DMS114 treated with DMSO at 0.1 percent for 48 hours (cell line): ENCODE results near the gene RABGAP1L.
"Not testable (repeated sequence)": the region's sequence is repeated elsewhere in the genome, so short reads cannot be mapped to it uniquely, and the experiment has no call there.

Source experiments
- DNase-seq: peaks from one replicate; lab custom pipeline; 2025; ENCODE audit not compliant: unreplicated experiment; lab: John Stamatoyannopoulos, UW

The RABGAP1L gene

DNA sequence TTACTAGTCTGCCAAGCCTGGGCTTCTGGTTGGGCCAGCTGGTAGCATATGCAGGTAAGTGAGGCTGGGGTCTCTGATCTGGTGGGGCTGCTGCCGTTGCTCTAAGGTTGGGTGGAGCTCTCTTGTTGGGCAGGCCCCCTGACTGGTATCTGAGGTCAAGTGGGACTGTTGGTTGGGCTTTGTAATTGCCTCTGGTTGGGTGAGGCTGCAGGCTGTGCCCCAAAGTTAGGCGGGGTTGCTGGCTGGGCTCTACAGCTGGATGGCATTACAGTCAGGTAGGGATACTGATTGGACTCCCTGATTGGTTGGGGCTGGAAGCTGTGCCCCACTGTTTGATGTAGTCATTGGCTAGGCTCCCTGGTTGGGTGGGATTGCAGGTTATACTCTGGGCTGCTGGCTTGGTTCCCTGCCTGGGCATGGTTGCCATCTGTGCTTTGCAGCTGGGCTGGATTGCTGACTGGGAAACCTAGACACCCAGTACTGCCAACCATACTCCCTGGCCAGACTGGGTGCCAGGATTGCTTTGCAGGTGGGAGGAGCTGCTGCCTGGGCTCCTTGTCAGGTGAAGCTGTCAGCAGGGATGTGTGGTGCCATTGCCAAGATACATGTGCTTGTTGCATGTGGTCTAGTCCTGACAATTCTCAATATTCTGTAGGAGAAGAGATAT is 130.5 kb downstream of the RABGAP1L start:
- DNase-seq: no peak

DNA sequence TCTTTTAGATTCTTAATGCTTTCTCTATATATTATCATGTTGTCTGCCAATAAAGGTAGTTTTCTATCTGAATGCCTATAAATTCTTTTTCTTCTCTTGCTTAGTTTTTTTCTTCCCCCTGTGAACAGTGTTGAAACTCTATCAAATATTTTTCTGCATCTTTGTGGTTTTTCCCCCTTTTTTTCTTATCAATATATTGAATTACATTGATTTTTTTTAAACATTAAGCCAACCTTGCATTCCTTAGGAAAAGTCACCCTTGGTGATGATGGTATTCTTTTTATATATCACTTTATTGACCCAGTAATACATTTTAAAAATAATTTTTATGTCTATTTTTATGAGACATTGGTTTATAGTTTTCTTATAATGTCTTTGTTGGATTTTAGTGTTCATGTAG is 131.7 kb downstream of the RABGAP1L start:
- no peak for DNase-seq

DNA sequence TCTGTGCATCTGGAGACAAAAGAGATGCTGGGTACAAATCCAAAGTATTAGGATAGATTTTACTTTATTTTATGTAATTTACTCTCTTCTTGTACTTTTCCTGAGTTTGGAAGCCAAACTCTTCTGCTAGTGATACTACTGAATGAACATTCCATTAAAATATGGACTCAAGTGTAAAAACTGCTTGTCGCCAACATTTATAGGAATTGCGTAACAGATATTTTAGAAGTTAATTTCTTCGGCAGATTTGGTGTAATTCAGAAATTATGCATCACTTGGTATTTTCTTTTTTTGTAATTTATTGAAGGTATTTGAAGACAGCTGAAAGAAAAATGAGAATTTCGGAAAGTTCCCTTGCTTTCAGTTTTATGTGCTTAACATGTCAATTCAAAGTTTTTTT is 137.0 kb downstream of the RABGAP1L start:
- no peak for DNase-seq

DNA sequence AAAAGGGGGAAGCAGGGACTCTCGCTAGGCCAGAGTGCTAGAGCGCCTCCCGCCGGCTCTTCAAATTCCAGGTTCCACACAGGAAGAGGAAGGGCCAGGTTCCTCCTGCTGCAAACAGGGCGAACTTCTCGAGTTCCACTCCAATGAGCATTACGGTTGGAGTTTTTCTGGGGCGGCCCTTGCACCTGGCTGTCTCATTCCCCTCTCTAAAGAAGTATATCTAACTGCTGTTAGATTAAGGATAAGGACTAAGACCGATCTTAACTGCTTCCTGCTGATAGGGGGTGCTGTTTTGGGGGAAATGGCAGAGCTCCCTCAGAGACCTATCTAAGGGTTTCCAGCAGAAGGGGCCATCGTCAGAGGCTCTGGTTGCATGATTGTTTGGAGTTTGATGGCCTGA is 138.0 kb downstream of the RABGAP1L start:
- DNase-seq: no peak

DNA sequence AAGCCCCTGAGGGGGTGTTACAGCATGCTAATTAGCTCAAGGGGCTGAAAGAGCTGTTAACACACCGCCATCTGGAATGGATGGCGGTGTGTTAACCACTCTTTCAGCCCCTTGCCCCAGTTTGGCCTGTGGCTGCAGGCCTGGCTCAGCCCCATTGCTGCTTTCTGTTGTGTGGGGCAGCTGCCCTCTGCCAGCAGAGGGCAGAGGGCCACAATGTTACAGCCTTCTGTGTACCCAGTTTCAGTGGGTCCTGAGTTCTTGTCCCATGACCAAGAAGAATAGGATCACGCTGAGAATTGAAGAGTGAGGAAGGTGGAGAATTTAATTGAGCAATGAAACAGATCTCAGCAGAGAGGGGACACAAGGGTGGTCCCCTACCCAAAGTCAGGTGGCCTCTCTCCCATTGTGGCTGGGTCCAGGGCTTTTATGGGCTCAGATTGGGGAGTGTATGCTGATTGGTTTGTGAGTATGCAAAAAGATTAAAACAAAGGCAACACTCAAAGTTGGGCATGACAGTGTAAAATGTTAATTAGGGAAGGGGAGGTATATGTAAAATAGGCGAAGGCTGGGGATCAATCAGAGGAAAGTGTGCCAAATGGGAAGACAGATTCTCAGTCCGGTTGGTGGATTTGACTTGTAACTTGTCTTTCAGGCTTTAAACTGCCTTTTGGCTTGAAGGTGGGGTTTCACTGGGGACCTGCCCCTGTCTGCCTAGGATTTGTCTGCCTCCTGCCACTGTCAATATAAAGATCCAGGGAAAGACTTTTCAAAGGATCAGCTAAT is 142.2 kb downstream of the RABGAP1L start:
- no peak for DNase-seq

DNA sequence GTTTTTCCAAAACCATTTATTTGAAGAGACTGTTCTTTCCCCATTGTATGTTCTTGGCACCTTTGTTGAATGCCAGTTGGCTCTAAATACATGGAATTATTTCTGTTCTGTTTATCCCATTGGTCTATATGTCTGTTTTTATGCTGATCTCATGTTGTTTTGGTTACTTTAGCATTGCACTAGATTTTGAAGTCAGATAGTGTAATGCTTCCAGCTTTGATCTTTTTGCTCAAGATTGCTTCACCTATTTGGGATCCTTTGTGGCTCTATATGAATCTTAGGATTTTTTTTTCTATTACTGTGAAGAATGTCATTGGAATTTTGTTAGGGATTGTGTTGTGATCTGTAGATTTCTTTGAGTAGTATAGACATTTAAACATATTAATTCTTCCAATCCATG is 149.3 kb downstream of the RABGAP1L start:
- no peak for DNase-seq

DNA sequence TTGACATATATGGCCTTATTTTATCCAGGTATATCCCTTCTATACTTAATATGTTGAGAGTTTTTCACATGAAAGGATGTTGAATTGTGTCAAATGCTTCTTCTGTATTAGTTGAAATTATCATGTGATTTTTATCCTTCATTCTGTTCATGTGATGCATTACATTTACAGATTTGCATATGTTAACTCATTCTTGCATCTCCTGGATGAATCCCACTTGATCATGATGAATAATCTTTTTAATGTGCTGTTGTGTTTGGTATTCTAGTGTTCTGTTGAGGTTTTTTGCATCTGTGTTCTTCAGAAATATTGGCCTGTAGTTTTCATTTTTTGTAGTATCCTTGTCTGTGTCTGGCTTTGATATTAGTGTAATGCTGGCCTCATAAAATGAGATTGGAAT is 150.2 kb downstream of the RABGAP1L start:
- no peak for DNase-seq

DNA sequence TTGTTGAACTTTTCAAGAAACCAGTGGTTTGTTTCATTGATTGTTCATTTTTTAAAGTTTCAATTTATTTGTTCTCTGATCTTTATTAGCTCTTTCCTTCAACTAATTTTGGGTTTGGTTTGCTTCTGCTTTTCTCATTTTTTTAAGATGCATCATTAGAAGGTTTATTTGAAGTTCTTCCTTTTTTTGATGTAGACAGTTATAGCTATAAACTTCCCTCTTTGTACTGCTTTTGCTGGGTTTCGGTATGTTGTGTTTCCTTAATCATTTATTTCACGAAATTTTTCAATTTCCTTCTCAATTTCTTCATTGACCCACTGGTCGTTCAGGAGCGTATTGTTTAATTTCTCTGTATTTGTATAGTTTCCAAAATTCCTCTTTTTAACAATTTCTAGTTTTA is 155.1 kb downstream of the RABGAP1L start:
- no peak for DNase-seq

DNA sequence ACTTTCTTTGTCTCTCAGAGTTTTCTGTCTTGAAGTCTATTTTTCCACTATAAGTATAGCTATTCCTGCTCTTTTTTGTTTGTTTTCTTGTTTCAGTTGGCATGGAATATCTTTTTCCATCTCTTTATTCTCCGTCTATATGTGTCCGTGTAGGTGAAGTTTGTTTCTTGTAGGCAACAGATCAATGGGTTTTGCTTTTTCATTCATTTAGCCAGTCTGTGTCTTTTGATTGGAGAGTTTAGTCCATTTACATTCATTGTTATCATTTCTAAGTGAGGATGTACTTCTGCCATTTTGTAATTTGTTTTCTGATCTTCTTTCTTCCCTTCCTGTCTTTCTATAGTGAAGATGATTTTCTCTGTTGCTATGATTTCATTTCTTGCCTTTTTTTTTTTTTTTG is 155.9 kb downstream of the RABGAP1L start:
- no peak for DNase-seq

DNA sequence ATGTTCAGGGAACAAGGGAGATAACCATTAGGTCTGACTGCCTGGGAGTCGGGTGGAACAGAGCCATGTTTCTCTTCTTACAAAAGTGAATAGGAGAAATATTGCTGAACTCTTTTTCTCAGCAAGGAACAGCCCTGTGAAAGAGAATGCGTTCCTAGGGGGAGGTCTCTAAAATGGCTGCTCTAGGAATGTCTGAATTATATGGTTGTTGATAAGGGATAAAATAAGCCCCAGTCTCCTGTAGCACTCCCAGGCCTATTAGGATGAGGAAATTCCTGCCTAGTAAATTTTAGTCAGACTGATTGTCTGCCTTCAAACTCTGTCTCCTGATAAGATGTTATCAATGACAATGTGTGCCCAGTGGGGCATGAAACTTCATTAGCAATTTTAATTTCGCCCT is 161.6 kb downstream of the RABGAP1L start:
- not testable (repeated sequence) for DNase-seq

DNA sequence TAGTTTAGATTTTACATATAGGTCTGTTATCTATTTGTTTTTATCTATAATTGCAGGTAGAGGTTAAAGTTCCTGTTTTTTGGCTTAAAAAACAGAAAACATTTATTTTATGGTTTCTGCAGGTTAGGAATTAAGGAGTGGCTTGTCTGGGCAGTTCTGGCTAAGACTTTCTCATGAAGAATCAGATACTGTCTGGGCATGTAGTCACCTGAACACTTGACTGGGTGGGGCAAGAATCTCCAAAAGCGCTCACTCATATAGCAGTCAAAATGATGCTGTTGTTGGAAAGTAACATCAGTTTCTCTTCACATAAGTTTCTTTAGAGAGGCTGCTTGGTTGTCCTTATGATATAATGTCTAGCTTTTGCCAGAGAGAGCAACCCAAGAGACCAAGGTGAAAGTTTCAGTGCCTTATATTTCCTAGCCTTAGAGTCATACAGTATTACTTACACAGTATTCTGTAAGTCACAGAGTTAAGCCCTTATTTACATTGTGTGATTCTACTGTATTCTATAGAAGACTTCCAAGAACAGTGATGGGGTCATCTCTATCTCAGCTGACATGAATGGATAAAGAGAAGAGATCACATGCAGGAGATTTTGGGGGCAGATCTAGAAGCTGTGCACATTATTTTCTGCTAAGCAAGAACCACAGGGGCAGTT is 163.0 kb downstream of the RABGAP1L start:
- DNase-seq: no peak

DNA sequence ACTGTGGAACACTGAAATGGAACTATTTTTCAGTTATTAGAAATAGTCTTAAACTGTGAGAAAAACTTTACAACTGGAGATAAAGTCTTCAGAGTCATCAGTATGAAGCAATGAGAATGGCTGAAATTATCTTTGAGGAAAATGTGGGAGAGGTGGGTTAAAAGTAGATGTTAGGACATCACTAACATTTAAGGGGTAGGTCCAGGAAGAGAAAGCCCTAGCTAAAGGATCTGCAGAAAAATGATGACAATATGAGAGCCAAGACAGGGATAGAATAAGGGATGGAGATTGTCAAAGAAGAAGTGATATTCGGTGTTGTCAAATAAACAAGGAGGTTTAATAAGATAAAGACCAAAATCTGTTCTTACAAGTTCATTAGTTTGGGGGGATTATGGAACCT is 165.2 kb downstream of the RABGAP1L start:
- DNase-seq: no peak

DNA sequence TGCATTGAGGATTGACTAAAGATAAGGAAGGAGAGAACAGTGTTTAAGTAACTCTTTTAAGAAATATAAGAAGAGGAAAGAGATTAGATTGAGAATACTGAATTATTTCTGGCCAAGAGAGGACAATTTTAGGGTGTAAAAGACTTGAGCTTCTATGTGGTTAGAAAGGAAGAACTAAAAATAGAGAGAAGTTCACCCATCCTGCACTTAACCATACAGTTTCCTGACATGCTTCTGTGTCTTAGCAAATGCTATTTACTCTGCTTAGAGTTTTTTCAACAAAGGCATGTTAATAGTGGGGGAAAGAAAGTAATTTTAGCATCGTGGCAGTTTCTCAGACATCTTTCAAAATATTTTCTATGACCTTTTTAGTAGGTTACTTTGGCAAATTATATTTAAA is 165.6 kb downstream of the RABGAP1L start:
- DNase-seq: no peak

DNA sequence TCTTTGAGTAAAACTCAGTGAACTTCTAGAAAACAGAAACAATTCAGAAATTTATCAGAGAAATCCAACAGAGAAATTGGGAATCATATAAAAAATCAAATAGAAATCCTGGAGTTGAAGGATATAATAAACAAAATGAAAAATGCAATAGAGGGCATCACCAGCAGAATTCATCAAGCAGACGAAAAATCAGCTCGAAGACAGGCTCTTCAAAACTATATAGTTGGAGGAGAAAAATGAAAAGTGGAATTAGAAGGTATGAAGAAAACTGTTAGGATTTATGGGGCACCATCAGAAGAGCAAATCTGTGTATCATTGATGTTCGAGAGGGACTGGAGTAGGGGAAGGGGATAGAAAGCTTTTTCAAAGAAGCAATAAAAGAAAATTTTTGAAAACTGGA is 167.0 kb downstream of the RABGAP1L start:
- no peak for DNase-seq

DNA sequence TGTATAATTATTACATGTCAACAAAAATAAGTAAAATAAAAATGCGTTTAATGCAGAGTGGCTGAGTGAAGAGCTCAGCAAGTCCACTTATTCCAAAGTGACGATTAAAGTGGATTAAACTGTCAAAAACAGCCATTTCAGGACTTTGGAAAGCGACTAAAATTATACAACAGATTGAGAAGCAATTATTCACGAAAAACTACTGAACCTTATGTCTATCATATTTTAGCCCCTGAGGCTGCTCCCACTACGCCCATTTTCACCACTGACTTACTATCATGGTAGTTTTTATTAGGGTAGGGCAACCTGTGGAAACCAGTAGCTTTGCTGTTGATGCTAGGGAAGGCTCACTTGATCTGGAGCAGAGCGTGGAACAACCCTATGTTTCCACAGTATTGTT is 174.1 kb downstream of the RABGAP1L start:
- DNase-seq: no peak

DNA sequence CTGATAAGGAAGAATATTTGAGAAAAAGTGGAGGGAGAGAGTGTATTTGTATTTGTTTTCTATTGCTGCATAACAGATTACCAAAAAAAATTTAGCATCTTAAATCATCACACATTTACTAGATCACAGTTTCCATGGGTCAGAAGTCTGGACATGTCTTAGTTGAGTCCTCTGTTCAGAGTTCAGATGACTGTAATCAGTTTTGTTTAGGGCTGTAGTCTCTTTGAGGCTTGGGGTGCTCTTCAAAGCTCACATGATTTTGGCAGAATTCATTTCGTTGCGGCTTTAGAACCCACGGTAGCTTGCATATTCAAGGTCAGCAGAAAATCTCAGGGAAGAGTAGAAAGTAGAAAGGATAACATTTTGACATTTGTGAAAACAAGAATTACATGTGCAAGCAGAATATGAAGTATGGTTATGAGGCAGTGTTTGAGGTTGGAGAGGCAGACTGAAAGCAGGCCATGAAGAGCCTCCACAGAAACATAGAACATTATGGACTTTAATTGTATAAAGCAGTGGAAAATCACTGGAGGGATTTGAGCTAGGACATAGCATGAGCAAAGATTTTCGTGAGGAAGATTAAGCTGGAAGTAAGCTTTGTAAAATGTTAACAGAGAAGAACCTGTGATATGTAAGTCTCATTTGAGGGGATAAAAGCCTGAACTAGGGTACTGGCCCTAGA is 177.8 kb downstream of the RABGAP1L start:
- DNase-seq: no peak

DNA sequence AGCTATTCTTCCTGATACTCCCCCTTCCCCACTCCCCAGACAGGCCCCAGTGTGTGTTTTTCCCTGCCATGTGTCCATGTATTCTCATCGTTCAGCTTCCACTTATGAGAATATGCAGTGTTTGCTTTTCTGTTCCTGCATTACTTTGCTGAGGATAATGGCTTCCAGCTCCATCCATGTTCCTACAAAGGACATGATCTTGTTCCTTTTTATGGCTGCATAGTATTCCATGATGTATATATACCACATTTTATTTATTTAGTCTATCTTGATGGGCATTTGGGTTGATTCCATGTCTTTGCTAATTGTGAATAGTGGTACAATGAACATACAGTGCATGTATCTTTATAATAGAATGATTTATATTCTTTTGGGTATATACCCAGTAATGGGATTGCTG is 181.1 kb downstream of the RABGAP1L start:
- not testable (repeated sequence) for DNase-seq

DNA sequence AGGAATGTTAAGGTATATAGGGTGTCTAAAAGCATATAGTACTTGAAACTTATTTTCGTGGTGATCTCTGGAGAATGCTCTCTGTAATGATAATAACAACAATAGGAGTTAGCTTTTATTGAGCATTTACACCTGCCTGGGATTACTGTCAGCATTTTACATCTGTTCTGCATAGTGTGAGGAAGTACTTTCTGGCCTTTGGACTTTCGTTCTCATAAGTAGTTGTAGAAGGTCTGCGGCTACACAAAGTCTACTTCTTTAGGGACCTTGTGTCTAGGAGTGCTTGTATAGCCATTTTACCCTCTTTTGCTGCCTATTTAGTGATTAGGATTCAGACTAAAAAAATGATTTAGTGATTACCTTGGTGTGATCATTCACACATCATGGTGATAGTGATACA is 184.8 kb downstream of the RABGAP1L start:
- no peak for DNase-seq

DNA sequence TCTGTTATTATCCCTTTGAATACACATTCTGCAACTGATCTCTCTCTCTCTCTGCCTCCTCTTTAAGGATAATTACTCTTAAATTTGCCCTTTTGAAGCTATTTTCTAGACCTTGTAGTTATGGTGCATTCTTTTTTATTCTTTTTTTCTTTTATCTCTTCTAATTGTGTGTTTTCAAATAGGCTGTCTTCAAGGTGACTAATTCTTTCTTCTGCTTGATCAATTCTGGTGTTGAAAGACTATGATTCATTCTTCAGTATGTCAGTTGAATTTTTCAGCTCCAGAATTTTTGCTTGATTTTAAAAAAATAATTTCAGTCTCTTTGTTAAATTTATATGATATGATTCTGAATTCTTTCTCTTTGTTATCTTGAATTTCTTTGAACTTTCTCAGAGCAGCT is 192.8 kb downstream of the RABGAP1L start:
- no peak for DNase-seq

DNA sequence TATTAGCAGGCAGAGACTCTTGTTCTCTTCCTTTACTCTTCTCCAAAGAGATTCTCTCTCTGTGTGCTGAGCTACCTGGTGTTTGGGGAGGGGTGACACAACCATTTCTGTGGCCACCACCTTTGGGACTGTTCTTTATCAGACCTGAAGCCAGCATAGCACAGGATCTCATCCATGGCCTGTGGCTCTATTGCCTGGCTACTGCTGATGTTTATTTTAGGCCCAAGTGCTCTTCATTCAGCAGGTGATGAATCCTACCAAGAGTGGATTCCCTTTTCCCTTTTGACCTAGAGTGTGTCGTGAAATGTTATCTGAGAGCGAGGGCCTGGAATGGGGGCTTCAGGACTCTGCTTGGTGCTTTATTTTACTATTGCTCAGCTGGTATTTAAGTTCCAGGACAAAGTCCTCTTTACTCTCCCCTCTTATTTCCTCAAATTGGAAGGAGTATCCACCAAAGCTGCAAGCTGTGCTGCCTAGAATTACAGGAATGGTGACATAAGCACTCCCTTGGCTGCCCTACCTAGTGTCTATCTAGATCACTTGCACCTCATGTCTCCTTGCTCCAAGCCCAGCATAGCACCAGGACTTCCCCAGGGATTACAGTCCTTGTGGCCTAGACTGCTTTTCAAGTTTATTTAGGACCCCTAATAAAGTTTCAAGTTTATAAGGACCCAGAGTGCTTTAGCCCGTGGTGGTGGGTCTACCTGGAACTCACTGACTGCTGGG is 193.7 kb downstream of the RABGAP1L start:
- DNase-seq: no peak

DNA sequence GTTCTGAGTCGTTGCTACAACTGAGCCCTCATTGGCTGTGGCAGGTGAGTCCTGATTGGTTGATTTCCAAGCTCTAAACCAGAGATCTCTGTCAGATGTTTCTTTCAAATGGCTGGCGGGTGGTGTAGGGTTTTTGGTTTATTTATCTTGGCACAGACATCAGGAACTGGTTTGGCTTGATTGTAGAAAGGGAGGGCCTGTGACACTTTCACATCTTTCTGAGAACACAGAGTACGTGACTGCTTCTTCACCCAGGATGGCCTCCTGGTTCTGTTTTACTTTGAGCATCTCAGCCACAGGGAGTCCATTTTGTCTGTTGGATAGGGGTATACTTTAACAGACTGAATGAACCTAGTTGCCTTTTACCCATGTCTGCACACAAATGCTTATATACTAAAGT is 199.0 kb downstream of the RABGAP1L start:
- no peak for DNase-seq
